ENCODE results near the gene ADGRG4. TPM values are rescaled to one million over a fixed set of nuclear protein-coding genes. Genes with fewer than 3 reads are reported as not detected.

Gene ADGRG4
- total and polyA plus RNA-seq, 2 of the 8 experiments (the other 6 are each of a cell fraction or from before 2014, with no cell fraction given) = not detected

- TF ChIP-seq POLR2AphosphoS5 (IDR thresholded peaks at IDR 0.05; ENCODE audit: low read depth, low read length) (no peak), ASH2L (IDR thresholded peaks at IDR 0.05; ENCODE audit: low read length) (no peak)
These were observed 149.5 kb downstream of the ADGRG4 start (continued) for GRCh38 chrX:136450050-136450830.
